Measurements from ENCODE around the gene GRIN3B. TPM values are rescaled to one million over a fixed set of nuclear protein-coding genes. Genes with fewer than 3 reads are reported as not detected.

The GRIN3B gene
- total and polyA plus RNA-seq, 4 donors, result 0.22 to 1.5 (median 0.80) TPM

DNA sequence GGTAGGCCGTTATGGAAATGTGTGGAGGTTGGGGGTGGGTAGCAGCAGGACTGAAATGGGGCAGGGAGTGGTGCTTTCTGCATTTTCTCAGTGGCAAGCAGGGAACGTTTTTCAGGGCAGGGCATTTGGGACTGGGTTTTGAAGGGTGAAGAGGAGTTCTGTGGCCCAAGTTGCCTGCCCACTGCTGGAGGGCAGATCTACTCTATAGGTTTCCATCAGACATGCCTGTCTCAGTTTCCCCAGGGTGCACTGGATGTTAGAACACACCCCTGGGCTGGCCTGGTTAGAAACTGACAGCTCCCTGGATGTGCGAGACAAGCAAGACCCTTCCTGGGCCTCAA is 870 bp upstream of the GRIN3B start:
- Histone ChIP-seq H3K27ac (ENCODE audit: low read depth, low read length) (no peak overlapping the region), H3K4me1 (ENCODE audit: control insufficient read depth, insufficient read depth, low read length) (peaks cover 29% of the 10 kb centered on the region), H3K9me3 (ENCODE audit: control insufficient read depth, insufficient read depth, low read length) (no peaks in the 10 kb centered on the region), H3K36me3 (ENCODE audit: control insufficient read depth, insufficient read depth, low read length) (peaks cover 17% of the 10 kb centered on the region), H3K4me3 (ENCODE audit: low read depth, low read length) (no peak overlapping the region), H3K27me3 (ENCODE audit: control insufficient read depth, insufficient read depth, low read length) (peaks cover 66% of the 10 kb centered on the region)
- no peak for DNase-seq (ENCODE audit: low read depth in 4 of 6, low spot score in 6 of 6)
- 85% methylated on average over 3 of the region's 3 CpGs for WGBS (ENCODE audit: insufficient coverage)

GRCh38 chr19:1000591-1001537 is 645 bp downstream of the GRIN3B start:
- WGBS (ENCODE audit: insufficient coverage), result 4% methylated on average over 68 of the region's 73 CpGs
- Histone ChIP-seq H3K4me1 (ENCODE audit: control insufficient read depth, insufficient read depth, low read length) (peaks cover 21% of the 10 kb centered on the region), H3K9me3 (ENCODE audit: control insufficient read depth, insufficient read depth, low read length) (no peaks in the 10 kb centered on the region), H3K27ac (ENCODE audit: low read depth, low read length) (no peak overlapping the region), H3K4me3 (ENCODE audit: low read depth, low read length) (no peak overlapping the region), H3K36me3 (ENCODE audit: control insufficient read depth, insufficient read depth, low read length) (peaks cover 11% of the 10 kb centered on the region), H3K27me3 (ENCODE audit: control insufficient read depth, insufficient read depth, low read length) (peaks cover 59% of the 10 kb centered on the region)
- no peak for DNase-seq (ENCODE audit: low read depth in 4 of 6, low spot score in 6 of 6)

- H3K9me3 ChIP-seq (ENCODE audit: control insufficient read depth, insufficient read depth, low read length), result no peaks in the 10 kb centered on the region
- no peak overlapping the region for H3K4me3 ChIP-seq (ENCODE audit: low read depth, low read length)
- no peak overlapping the region for H3K27ac ChIP-seq (ENCODE audit: low read depth, low read length)
- peaks cover 51% of the 10 kb centered on the region for H3K27me3 ChIP-seq (ENCODE audit: control insufficient read depth, insufficient read depth, low read length)
- WGBS (ENCODE audit: insufficient coverage), result under 1% methylated on average over 11 of the region's 20 CpGs
- DNase-seq (ENCODE audit: low read depth in 4 of 6, low spot score in 6 of 6), result peak in 2 of 6 donors; percentile 30 to 43
- H3K36me3 ChIP-seq (ENCODE audit: control insufficient read depth, insufficient read depth, low read length), result peaks cover 16% of the 10 kb centered on the region
- peaks cover 13% of the 10 kb centered on the region for H3K4me1 ChIP-seq (ENCODE audit: control insufficient read depth, insufficient read depth, low read length)
Measured at GRCh38 chr19:1001538-1002166, 1.4 kb downstream of the GRIN3B start.

DNA sequence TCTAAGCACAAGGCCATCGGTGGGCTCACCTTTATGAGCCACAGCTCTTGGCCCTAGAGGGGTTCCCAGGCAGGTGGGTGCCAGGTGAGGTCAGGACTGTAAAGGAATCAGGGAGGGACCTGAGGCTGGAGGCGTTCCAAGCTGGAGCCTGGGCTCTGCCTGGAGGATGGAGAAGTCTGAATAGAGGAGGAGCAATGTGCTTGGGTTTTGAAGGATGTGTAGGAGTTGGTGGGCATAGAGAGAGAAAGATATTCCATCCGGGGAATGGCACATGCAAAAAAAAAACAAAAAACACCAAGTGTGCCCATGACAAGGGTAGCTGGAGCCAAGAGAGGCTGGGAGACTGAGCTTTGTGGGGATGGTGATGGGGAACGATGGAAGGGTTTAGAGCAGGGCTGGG is 2.4 kb downstream of the GRIN3B start:
- WGBS (ENCODE audit: insufficient coverage), result 75% methylated on average over 4 of the region's 4 CpGs
- H3K4me1 ChIP-seq (ENCODE audit: control insufficient read depth, insufficient read depth, low read length), result peaks cover 12% of the 10 kb centered on the region
- peaks cover 25% of the 10 kb centered on the region for H3K36me3 ChIP-seq (ENCODE audit: control insufficient read depth, insufficient read depth, low read length)
- no peak overlapping the region for H3K27ac ChIP-seq (ENCODE audit: low read depth, low read length)
- no peak overlapping the region for H3K4me3 ChIP-seq (ENCODE audit: low read depth, low read length)
- no peaks in the 10 kb centered on the region for H3K9me3 ChIP-seq (ENCODE audit: control insufficient read depth, insufficient read depth, low read length)
- H3K27me3 ChIP-seq (ENCODE audit: control insufficient read depth, insufficient read depth, low read length), result peaks cover 43% of the 10 kb centered on the region
- DNase-seq (ENCODE audit: low read depth in 4 of 6, low spot score in 6 of 6), result no peak

- Histone ChIP-seq H3K4me3 (ENCODE audit: low read depth, low read length) (no peak overlapping the region), H3K27ac (ENCODE audit: low read depth, low read length) (no peak overlapping the region), H3K4me1 (ENCODE audit: control insufficient read depth, insufficient read depth, low read length) (peaks cover 12% of the 10 kb centered on the region), H3K9me3 (ENCODE audit: control insufficient read depth, insufficient read depth, low read length) (no peaks in the 10 kb centered on the region), H3K27me3 (ENCODE audit: control insufficient read depth, insufficient read depth, low read length) (peaks cover 36% of the 10 kb centered on the region), H3K36me3 (ENCODE audit: control insufficient read depth, insufficient read depth, low read length) (peaks cover 32% of the 10 kb centered on the region)
- WGBS (ENCODE audit: insufficient coverage), result 87% methylated on average over 37 of the region's 37 CpGs
- no peak for DNase-seq (ENCODE audit: low read depth in 4 of 6, low spot score in 6 of 6)
Measured at GRCh38 chr19:1003283-1003682, 3.1 kb downstream of the GRIN3B start.

GRCh38 chr19:1004204-1004802 is 4.1 kb downstream of the GRIN3B start:
- Histone ChIP-seq H3K27ac (ENCODE audit: low read depth, low read length) (no peak overlapping the region), H3K27me3 (ENCODE audit: control insufficient read depth, insufficient read depth, low read length) (peaks cover 26% of the 10 kb centered on the region), H3K36me3 (ENCODE audit: control insufficient read depth, insufficient read depth, low read length) (peaks cover 41% of the 10 kb centered on the region), H3K4me1 (ENCODE audit: control insufficient read depth, insufficient read depth, low read length) (peaks cover 12% of the 10 kb centered on the region), H3K9me3 (ENCODE audit: control insufficient read depth, insufficient read depth, low read length) (no peaks in the 10 kb centered on the region), H3K4me3 (ENCODE audit: low read depth, low read length) (no peak overlapping the region)
- DNase-seq (ENCODE audit: low read depth in 4 of 6, low spot score in 6 of 6), result no peak
- WGBS (ENCODE audit: insufficient coverage), result 81% methylated on average over 29 of the region's 32 CpGs

DNA sequence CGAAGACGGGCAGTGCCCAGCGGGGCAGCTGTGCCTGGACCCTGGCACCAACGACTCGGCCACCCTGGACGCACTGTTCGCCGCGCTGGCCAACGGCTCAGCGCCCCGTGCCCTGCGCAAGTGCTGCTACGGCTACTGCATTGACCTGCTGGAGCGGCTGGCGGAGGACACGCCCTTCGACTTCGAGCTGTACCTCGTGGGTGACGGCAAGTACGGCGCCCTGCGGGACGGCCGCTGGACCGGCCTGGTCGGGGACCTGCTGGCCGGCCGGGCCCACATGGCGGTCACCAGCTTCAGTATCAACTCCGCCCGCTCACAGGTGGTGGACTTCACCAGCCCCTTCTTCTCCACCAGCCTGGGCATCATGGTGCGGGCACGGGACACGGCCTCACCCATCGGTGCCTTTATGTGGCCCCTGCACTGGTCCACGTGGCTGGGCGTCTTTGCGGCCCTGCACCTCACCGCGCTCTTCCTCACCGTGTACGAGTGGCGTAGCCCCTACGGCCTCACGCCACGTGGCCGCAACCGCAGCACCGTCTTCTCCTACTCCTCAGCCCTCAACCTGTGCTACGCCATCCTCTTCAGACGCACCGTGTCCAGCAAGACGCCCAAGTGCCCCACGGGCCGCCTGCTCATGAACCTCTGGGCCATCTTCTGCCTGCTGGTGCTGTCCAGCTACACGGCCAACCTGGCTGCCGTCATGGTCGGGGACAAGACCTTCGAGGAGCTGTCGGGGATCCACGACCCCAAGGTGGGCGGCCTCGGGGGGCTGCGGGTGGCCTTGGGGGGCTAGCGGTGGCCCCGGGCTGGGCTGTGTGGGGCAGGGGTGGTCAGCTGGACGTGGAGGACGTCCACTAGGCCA is 4.8 kb downstream of the GRIN3B start:
- no peak overlapping the region for H3K27ac ChIP-seq (ENCODE audit: low read depth, low read length)
- 93% methylated on average over 60 of the region's 70 CpGs for WGBS (ENCODE audit: insufficient coverage)
- peaks cover 12% of the 10 kb centered on the region for H3K4me1 ChIP-seq (ENCODE audit: control insufficient read depth, insufficient read depth, low read length)
- peaks cover 19% of the 10 kb centered on the region for H3K27me3 ChIP-seq (ENCODE audit: control insufficient read depth, insufficient read depth, low read length)
- no peaks in the 10 kb centered on the region for H3K9me3 ChIP-seq (ENCODE audit: control insufficient read depth, insufficient read depth, low read length)
- H3K36me3 ChIP-seq (ENCODE audit: control insufficient read depth, insufficient read depth, low read length), result peaks cover 48% of the 10 kb centered on the region
- H3K4me3 ChIP-seq (ENCODE audit: low read depth, low read length), result no peak overlapping the region
- no peak for DNase-seq (ENCODE audit: low read depth in 4 of 6, low spot score in 6 of 6)

GRCh38 chr19:1006711-1007398 is 6.6 kb downstream of the GRIN3B start:
- Histone ChIP-seq H3K4me3 (ENCODE audit: low read depth, low read length) (no peak overlapping the region), H3K9me3 (ENCODE audit: control insufficient read depth, insufficient read depth, low read length) (no peaks in the 10 kb centered on the region), H3K36me3 (ENCODE audit: control insufficient read depth, insufficient read depth, low read length) (peaks cover 66% of the 10 kb centered on the region), H3K4me1 (ENCODE audit: control insufficient read depth, insufficient read depth, low read length) (no peaks in the 10 kb centered on the region), H3K27me3 (ENCODE audit: control insufficient read depth, insufficient read depth, low read length) (peaks cover 5% of the 10 kb centered on the region), H3K27ac (ENCODE audit: low read depth, low read length) (no peak overlapping the region)
- DNase-seq (ENCODE audit: low read depth in 4 of 6, low spot score in 6 of 6), result no peak
- 81% methylated on average over 27 of the region's 27 CpGs for WGBS (ENCODE audit: insufficient coverage)
